GM18868 (cell line): ENCODE data around the gene CARMIL1.

Experiments
- ATAC-seq: cut with Tn5 transposase; IDR thresholded peaks from one replicate; pipeline ENCODE4 v1.9.1; 2021; ENCODE audit warnings: mild to moderate bottlenecking, moderate library complexity; ENCODE audit not compliant: unreplicated experiment

CARMIL1 gene

GRCh38 chr6:25306379-25306778 is 27.2 kb downstream of the CARMIL1 start:
- no peak for ATAC-seq

GRCh38 chr6:25307805-25308494 is 28.8 kb downstream of the CARMIL1 start:
- ATAC-seq, result no peak

- ATAC-seq, result no peak
Measured at GRCh38 chr6:25309886-25310285, 30.7 kb downstream of the CARMIL1 start.

GRCh38 chr6:25311331-25311840 is 32.2 kb downstream of the CARMIL1 start:
- no peak for ATAC-seq

- ATAC-seq, result no peak
Measured at GRCh38 chr6:25312034-25312620, 33.0 kb downstream of the CARMIL1 start.

GRCh38 chr6:25312703-25313102 is 33.5 kb downstream of the CARMIL1 start:
- ATAC-seq, result no peak

GRCh38 chr6:25314509-25315175 is 35.5 kb downstream of the CARMIL1 start:
- no peak for ATAC-seq

- no peak for ATAC-seq
Measured at GRCh38 chr6:25315194-25316177, 36.3 kb downstream of the CARMIL1 start.

- ATAC-seq, result no peak
Measured at GRCh38 chr6:25316626-25317025, 37.5 kb downstream of the CARMIL1 start.

GRCh38 chr6:25318589-25318988 is 39.4 kb downstream of the CARMIL1 start:
- ATAC-seq, result no peak

- ATAC-seq, result no peak
Measured at GRCh38 chr6:25320459-25320858, 41.3 kb downstream of the CARMIL1 start.

- ATAC-seq, result no peak
Measured at GRCh38 chr6:25322692-25323091, 43.5 kb downstream of the CARMIL1 start.

- ATAC-seq, result no peak
Measured at GRCh38 chr6:25324066-25324762, 45.0 kb downstream of the CARMIL1 start.

GRCh38 chr6:25326126-25326525 is 47.0 kb downstream of the CARMIL1 start:
- ATAC-seq, result no peak

- ATAC-seq, result no peak
Measured at GRCh38 chr6:25326960-25327359, 47.8 kb downstream of the CARMIL1 start.

GRCh38 chr6:25327432-25327831 is 48.3 kb downstream of the CARMIL1 start:
- no peak for ATAC-seq

GRCh38 chr6:25329161-25329817 is 50.1 kb downstream of the CARMIL1 start:
- no peak for ATAC-seq

GRCh38 chr6:25329982-25330381 is 50.8 kb downstream of the CARMIL1 start:
- ATAC-seq, result no peak

- no peak for ATAC-seq
Measured at GRCh38 chr6:25330796-25331685, 51.9 kb downstream of the CARMIL1 start.
